ENCODE data around the gene ZNF687.
A peak's percentile ranks its signal among the peaks of the same experiment; 100 is the strongest.
"Not testable (repeated sequence)": the region's sequence is repeated elsewhere in the genome, so short reads cannot be mapped to it uniquely, and the experiment has no call there.

The ZNF687 gene

DNA sequence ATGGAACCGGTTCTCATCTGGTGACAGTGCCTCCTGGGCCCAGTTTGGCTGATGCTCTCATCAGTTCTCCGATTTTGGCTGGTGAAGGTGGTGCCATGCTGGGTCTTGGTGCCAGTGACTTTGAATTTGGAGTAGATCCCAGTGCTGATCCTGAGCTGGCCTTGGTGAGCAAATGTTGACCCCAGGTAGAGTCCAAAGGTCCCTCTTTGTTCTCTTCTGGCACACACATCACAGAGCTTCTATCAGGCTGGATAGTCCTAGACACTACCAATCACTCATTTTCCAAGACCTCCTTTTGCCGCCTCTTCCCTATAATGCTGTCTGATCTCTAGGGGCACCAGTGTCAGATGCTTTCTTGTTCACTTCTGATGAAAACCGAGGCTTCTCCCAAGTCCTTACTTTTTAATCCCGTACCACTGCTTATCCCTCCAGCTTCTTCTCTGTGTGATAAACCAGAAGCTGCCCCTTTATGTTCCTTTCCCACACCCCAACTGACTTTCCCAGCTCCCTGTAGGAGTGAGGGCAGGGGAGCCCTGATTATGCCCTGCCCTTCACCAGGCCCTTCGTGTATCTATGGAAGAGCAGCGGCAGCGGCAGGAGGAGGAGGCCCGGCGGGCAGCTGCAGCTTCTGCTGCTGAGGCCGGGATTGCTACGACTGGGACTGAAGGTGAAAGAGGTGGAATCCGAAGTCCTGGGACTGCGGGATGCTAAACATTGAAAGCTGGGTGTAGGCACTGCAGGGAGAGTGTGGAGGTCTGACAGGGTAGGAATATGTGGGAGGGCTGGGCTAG, 16.5 kb upstream of the ZNF687 start:
- TF ChIP-seq, protein P1, sequence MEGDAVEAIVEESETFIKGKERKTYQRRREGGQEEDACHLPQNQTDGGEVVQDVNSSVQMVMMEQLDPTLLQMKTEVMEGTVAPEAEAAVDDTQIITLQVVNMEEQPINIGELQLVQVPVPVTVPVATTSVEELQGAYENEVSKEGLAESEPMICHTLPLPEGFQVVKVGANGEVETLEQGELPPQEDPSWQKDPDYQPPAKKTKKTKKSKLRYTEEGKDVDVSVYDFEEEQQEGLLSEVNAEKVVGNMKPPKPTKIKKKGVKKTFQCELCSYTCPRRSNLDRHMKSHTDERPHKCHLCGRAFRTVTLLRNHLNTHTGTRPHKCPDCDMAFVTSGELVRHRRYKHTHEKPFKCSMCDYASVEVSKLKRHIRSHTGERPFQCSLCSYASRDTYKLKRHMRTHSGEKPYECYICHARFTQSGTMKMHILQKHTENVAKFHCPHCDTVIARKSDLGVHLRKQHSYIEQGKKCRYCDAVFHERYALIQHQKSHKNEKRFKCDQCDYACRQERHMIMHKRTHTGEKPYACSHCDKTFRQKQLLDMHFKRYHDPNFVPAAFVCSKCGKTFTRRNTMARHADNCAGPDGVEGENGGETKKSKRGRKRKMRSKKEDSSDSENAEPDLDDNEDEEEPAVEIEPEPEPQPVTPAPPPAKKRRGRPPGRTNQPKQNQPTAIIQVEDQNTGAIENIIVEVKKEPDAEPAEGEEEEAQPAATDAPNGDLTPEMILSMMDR (IDR thresholded peaks at IDR 0.05; ENCODE audit: low read depth, low read length, missing control alignments): no peak
- no peak for DNase-seq (ENCODE audit: low read depth)
- no peak overlapping the region for H3K4me3 ChIP-seq (ENCODE audit: low read depth, low read length)

- TF ChIP-seq, protein P1 (IDR thresholded peaks at IDR 0.05; ENCODE audit: low read depth, low read length, missing control alignments): no peak
- H3K4me3 ChIP-seq (ENCODE audit: low read depth, low read length): no peak overlapping the region
- DNase-seq (ENCODE audit: low read depth): no peak
Observed at GRCh38 chr1:151266315-151266714, 15.8 kb upstream of the ZNF687 start.

DNA sequence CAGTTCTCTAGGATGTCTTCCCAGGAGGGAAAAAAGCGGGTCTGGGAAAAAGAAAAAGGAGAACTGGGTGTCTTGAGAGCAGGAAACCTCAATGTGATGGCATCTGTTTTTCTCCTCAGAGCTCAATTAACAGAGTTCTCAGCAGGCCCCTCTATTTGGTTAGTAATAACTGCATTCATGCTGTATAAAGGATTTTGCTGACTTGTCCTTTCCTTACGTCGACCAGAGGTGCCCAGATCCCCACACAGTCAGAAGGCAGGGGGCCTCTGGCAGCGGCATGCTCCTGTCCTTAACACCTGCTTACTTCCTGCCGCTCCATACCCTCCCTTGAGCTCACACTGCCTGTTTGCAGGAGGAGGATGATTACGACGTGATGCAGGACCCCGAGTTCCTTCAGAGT, 15.3 kb upstream of the ZNF687 start:
- no peak overlapping the region for H3K4me3 ChIP-seq (ENCODE audit: low read depth, low read length)
- TF ChIP-seq, protein P1 (IDR thresholded peaks at IDR 0.05; ENCODE audit: low read depth, low read length, missing control alignments): no peak
- no peak for DNase-seq (ENCODE audit: low read depth)

DNA sequence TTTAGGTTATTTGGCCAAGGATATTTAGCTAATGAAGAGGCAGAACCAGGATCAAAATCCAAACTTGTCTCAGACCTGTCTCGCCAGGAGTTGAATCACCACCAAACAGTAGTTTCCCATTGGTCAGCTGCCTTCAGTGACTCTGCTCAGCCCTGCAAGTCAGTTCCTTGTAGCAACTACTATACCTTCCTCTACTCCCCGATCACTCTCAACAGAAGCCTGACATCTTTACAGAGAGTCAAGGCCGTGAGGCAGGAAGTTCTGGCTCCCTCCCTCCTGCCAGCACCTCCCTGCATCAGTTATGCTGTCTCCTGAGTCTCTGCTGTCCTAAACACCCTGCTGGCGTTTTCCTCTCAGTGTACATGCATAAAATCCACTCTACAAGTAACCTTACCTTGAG, 14.3 kb upstream of the ZNF687 start:
- TF ChIP-seq, protein P1 (IDR thresholded peaks at IDR 0.05; ENCODE audit: low read depth, low read length, missing control alignments): no peak
- no peak overlapping the region for H3K4me3 ChIP-seq (ENCODE audit: low read depth, low read length)
- no peak for DNase-seq (ENCODE audit: low read depth)

DNA sequence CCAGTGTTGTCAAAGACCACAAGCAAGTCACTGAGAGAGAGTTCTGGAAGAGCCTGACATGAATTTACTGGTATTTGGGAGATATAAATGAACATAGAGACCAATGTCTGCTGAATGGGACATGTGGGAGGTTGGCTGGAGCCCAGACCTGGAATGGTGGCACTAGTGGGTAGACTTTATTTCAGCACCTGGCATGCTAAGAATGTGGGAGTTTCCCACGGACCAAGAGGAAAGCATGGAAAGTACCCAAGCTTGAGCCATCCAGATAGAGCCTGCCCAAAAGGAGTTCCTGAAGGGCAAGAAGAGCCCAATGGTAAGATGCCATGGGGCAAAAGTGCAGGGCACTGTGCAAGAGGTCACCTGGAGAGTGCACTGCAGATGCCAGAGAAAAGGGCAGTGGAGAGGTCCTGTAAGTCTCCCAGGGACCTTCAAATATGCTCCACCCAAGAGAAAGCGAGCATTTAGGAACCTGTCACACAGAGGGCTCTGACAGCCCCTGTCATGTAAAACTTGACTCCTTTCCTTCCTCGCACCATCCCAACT, 8.1 kb upstream of the ZNF687 start:
- DNase-seq (ENCODE audit: low read depth): no peak
- TF ChIP-seq, protein P1 (IDR thresholded peaks at IDR 0.05; ENCODE audit: low read depth, low read length, missing control alignments): no peak
- H3K4me3 ChIP-seq (ENCODE audit: low read depth, low read length): no peak overlapping the region

GRCh38 chr1:151275341-151275740, 6.8 kb upstream of the ZNF687 start:
- not testable (repeated sequence) for H3K4me3 ChIP-seq (ENCODE audit: low read depth, low read length); DNase-seq (ENCODE audit: low read depth)

DNA sequence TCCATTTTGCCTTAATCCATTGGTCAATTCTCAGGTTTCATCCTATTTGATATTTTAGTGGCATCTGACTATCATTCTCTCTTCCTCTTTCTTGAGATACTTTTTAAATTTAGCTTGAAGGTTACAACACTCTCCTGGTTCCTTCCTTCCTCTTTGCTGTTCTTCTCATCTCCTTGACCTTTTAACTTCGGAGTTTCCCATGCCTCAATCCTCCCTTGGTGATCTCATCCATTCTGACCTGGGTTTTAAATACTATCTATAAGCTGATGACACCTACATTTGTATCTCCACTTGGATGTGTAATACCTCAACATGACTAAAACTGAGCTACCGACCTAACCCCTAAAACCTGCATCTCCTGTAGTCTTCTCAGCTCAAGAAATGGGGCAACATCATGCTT, 4.8 kb upstream of the ZNF687 start:
- peak; percentile 46 for DNase-seq (ENCODE audit: low read depth)
- H3K4me3 ChIP-seq (ENCODE audit: low read depth, low read length): no peak overlapping the region
- TF ChIP-seq, protein P1 (IDR thresholded peaks at IDR 0.05; ENCODE audit: low read depth, low read length, missing control alignments): no peak

All from GM12864 (cell line).